ENCODE measurements around the gene PRKCH. TPM values are rescaled to one million over a fixed set of nuclear protein-coding genes. Genes with fewer than 3 reads are reported as not detected.

The PRKCH gene
- total RNA-seq, 1 donor from 2014 or later = 19.1 TPM

DNA sequence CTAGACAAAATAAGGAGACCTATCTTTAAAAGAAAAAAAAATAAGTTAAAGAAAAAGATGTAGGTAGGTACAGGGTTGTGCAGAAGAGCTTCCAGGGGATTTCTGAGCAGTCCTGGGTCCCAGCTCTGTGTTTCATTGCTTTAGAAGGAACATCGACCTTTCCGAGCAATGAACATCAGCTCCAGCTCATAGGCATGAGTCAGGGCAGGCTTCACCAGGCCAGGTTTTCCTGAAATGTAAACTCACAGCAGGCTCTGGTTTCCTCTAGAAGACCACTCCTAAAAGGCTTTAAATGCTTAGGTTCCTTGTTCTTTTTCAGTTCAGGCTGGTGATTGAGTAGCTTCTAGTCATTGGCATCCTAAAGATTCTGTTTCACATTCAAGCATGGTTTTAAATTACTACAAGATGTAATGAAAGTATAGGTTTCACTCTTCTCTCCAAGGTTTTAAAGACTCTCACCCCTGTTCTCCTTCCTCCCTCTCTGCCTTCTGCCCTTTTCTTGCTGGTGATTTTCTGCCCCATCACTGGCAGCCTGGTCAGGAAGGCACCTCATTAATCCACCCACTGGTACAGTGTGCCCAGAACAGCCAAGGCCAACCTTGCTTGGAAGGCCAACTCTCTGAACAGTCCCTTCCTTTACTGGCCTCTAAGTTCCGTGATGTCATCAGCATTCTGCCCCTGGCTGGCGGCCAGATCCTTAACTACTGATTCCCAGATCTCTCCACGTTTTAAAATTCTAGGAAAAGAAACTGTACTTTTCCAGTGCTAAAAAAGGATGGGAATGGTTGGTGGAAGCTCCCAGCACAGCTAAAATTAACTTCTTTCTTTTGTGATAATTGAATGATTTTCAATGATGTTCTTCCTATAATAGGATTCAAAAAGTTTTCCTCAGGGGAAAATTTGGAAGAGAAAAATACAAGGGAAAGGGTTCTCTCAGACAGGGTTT lies 264.5 kb downstream of the PRKCH start:
- peak overlapping the region; percentile 53 for H3K27ac Mint-ChIP-seq
- no peaks in the 10 kb centered on the region for H3K9me3 Mint-ChIP-seq

DNA sequence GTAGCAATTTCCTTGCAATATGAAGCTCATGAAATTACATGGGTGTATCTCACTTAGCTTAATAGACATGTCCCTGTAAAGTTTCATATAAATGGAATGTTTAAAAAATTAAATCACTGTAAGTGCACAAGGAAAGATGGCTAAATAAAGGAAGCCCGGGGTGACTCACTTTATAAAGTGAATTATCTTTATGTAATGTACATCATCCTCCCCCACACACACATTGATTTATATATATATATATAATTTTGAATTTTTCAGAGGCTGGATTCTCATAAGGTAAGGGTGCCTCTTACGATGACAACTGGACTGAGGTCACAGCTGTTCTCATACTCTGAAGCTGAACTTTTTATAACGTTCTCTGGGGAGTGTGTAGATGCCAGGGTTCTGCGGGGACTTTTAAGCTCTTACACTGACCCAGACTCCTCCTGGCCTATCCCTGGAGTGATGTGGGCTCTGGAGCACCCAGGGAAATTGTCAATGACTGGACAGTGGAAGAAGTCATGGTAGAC lies 265.2 kb downstream of the PRKCH start:
- Mint-ChIP-seq H3K9me3 (no peaks in the 10 kb centered on the region), H3K27ac (no peak overlapping the region), H3K27me3 (peaks cover 4% of the 10 kb centered on the region), H3K4me1 (ENCODE audit: unreplicated experiment) (peaks cover 27% of the 10 kb centered on the region), H3K36me3 (no peaks in the 10 kb centered on the region), H3K4me3 (no peak overlapping the region)
- no peak for DNase-seq (ENCODE audit: extremely low spot score, unreplicated experiment)
- TF ChIP-seq, protein P1, sequence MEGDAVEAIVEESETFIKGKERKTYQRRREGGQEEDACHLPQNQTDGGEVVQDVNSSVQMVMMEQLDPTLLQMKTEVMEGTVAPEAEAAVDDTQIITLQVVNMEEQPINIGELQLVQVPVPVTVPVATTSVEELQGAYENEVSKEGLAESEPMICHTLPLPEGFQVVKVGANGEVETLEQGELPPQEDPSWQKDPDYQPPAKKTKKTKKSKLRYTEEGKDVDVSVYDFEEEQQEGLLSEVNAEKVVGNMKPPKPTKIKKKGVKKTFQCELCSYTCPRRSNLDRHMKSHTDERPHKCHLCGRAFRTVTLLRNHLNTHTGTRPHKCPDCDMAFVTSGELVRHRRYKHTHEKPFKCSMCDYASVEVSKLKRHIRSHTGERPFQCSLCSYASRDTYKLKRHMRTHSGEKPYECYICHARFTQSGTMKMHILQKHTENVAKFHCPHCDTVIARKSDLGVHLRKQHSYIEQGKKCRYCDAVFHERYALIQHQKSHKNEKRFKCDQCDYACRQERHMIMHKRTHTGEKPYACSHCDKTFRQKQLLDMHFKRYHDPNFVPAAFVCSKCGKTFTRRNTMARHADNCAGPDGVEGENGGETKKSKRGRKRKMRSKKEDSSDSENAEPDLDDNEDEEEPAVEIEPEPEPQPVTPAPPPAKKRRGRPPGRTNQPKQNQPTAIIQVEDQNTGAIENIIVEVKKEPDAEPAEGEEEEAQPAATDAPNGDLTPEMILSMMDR (conservative IDR thresholded peaks at IDR 0.05) = no peak

More for the DNA sequence above, 264.5 kb downstream of the PRKCH start:
- Mint-ChIP-seq H3K4me3 (peak overlapping the region; percentile 58), H3K27me3 (peaks cover 4% of the 10 kb centered on the region), H3K4me1 (ENCODE audit: unreplicated experiment) (peaks cover 29% of the 10 kb centered on the region), H3K36me3 (no peaks in the 10 kb centered on the region)
- TF ChIP-seq, protein P1 (conservative IDR thresholded peaks at IDR 0.05) = no peak
- DNase-seq (ENCODE audit: extremely low spot score, unreplicated experiment) = no peak

DNA sequence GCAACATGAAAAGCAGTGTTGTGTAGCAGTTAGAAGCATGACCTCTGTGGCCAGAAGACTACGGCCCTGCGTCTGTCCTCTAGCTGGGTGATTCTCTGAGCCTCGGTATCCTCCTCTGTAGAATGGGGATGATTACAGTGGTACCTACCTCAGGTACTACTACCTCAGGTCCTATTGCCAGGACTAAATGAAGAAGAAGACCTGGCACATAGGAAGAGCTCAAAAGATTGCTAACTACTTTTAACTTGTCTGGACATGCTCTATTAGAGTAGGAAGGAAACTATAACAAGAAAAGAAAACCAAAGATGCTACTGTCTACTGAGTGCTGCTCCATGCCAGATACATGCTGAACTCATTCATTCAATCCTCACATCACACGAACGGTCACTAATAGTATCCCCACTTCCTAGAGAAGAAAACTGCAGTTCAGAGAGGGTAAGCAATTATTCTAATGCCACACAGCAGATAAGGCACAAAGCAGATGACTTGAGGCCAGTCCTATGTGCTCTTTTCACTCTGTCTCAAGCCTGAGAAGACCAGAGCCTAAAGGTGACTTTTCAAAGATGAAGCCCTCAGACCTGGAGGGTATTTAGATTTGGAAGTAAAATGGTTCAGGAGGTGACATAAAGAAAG lies 265.8 kb downstream of the PRKCH start:
- Mint-ChIP-seq H3K27ac (no peak overlapping the region), H3K4me3 (no peak overlapping the region), H3K36me3 (no peaks in the 10 kb centered on the region), H3K27me3 (peaks cover 4% of the 10 kb centered on the region), H3K4me1 (ENCODE audit: unreplicated experiment) (peaks cover 27% of the 10 kb centered on the region), H3K9me3 (no peaks in the 10 kb centered on the region)
- TF ChIP-seq, protein P1 (conservative IDR thresholded peaks at IDR 0.05) = no peak
- no peak for DNase-seq (ENCODE audit: extremely low spot score, unreplicated experiment)

DNA sequence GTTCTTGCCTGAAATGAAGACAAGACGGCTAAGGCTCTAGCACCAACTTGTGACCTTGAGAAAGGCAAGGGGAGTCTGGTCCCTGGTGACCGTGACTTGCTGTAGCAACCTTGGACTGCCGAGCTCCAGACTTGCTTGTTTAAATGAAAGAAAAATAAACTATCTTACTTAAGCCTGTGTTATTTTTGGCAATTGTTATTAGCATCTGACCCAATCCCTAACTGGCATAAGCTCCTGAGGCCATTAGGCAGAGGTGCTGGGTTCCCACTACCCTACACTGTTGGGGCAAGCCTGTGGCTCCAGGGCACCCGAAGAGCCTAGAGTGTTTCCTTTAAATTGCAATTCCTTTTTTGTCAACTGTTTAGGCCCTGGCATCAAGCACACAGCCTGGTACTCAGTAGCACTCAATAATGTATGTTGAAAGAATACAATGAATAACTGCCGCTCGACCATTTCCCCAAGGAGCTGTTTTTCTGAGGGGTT lies 267.1 kb downstream of the PRKCH start:
- no peak overlapping the region for H3K4me3 Mint-ChIP-seq
- H3K27ac Mint-ChIP-seq = no peak overlapping the region
- TF ChIP-seq, protein P1 (conservative IDR thresholded peaks at IDR 0.05) = no peak
- no peaks in the 10 kb centered on the region for H3K9me3 Mint-ChIP-seq
- peaks cover 27% of the 10 kb centered on the region for H3K4me1 Mint-ChIP-seq (ENCODE audit: unreplicated experiment)
- H3K36me3 Mint-ChIP-seq = no peaks in the 10 kb centered on the region
- no peak for DNase-seq (ENCODE audit: extremely low spot score, unreplicated experiment)
- peaks cover 8% of the 10 kb centered on the region for H3K27me3 Mint-ChIP-seq

DNA sequence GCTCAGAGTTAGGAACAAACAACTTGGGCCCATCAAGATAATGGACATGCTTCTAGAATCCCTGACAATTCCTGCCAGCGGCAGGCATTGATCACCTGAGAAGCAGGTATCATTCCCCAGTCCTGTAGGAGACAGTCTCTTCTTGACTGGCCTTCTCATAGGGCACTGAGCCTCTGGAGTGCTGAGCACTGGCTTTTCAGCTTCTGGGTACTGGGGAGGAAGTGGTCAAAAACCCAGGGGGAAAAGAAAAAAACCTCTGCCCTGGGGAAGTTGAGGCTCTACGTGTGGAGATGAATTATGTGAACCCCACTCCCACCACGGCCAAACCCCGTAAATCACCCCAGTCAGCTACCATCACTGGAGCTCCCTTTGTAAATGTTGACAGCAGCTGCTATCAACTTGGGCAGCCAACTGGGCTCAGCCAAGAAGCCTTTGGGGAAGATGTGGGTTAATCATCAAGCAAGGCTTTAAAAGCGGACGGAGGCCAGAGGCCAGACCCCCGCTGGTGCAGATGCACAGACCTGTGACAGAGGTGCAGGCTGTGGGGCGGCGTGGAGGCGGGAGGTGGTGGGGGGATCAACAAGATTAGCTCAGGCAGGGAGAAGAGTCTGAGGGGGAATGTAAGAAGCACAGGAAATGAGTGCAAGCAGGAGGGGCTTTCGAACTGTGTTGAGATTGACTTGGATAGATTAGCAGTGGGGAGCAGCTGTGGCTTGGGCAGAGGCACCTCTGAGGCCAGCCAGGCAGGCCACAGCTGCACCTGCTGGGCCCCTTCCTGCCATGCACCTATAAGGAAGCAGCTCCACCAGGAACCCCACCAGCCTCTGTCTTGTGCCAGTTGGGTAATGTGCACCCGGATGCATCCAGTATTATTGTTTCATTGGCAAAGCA lies 268.6 kb downstream of the PRKCH start:
- H3K27ac Mint-ChIP-seq = no peak overlapping the region
- H3K4me3 Mint-ChIP-seq = no peak overlapping the region
- H3K36me3 Mint-ChIP-seq = no peaks in the 10 kb centered on the region
- H3K4me1 Mint-ChIP-seq (ENCODE audit: unreplicated experiment) = peaks cover 27% of the 10 kb centered on the region
- no peak for DNase-seq (ENCODE audit: extremely low spot score, unreplicated experiment)
- peaks cover 3% of the 10 kb centered on the region for H3K9me3 Mint-ChIP-seq
- H3K27me3 Mint-ChIP-seq = peaks cover 8% of the 10 kb centered on the region
- TF ChIP-seq, protein P1 (conservative IDR thresholded peaks at IDR 0.05) = no peak

Data from type B pancreatic cell (in vitro differentiated cells).